Astrocyte (in vitro differentiated cells and primary cell): ENCODE data around the gene CRIM1. TPM values are rescaled to one million over a fixed set of nuclear protein-coding genes. Genes with fewer than 3 reads are reported as not detected.

Source experiments
- DNase-seq: peaks from one replicate; pipeline ENCODE4 v3.0.0-alpha.2; 2010; ENCODE audit warnings: low read depth
- FAIRE-seq: peaks from 2 replicates; lab custom pipeline; 2011; peaks lifted over from hg19 to GRCh38; lab: Jason Lieb, UNC
- H2AFZ ChIP-seq: 2 replicates; pipeline ENCODE4 v1.6.0; 2012; ENCODE audit warnings: low read depth, low read length, inconsistent platforms
- H3K27ac ChIP-seq: 2 replicates; pipeline ENCODE4 v1.5.1; 2011; ENCODE audit warnings: low read depth, low read length, inconsistent platforms
- H3K27me3 ChIP-seq: 2 replicates; pipeline ENCODE4 v1.6.0; 2011; ENCODE audit warnings: low read length, inconsistent platforms; ENCODE audit not compliant: insufficient read depth
- H3K36me3 ChIP-seq: 2 replicates; pipeline ENCODE4 v1.5.1; 2011; ENCODE audit warnings: low read length, inconsistent platforms; ENCODE audit not compliant: insufficient read depth
- H3K4me1 ChIP-seq: 2 replicates; pipeline ENCODE4 v1.5.1; 2011; ENCODE audit warnings: low read length, inconsistent platforms; ENCODE audit not compliant: insufficient read depth
- H3K4me2 ChIP-seq: 2 replicates; pipeline ENCODE4 v1.6.0; 2012; ENCODE audit warnings: low read length, inconsistent platforms
- H3K4me3 ChIP-seq: 2 replicates; pipeline ENCODE4 v1.5.1; 2011; ENCODE audit warnings: low read depth, mild to moderate bottlenecking, low read length, inconsistent platforms; ENCODE audit not compliant: insufficient read depth
- H3K79me2 ChIP-seq: 2 replicates; pipeline ENCODE4 v1.6.0; 2012; ENCODE audit warnings: mild to moderate bottlenecking, low read length, inconsistent platforms; ENCODE audit not compliant: insufficient read depth
- H3K9ac ChIP-seq: 2 replicates; pipeline ENCODE4 v1.6.0; 2012; ENCODE audit warnings: mild to moderate bottlenecking, low read length, inconsistent platforms
- H3K9me3 ChIP-seq: 2 replicates; pipeline ENCODE4 v1.5.1; 2012; ENCODE audit warnings: low read depth, mild to moderate bottlenecking, low read length, inconsistent platforms; ENCODE audit not compliant: insufficient read depth
- H4K20me1 ChIP-seq: 2 replicates; pipeline ENCODE4 v1.6.0; 2012; ENCODE audit warnings: low read length, inconsistent platforms; ENCODE audit not compliant: insufficient read depth
- H3K27ac Mint-ChIP-seq: one replicate; pipeline ENCODE4 v1.8.0; 2021; ENCODE audit warnings: mild to moderate bottlenecking, mixed read lengths; ENCODE audit not compliant: unreplicated experiment
- H3K27me3 Mint-ChIP-seq: one replicate; pipeline ENCODE4 v1.8.0; 2021; ENCODE audit warnings: low read depth, mixed read lengths; ENCODE audit not compliant: unreplicated experiment
- H3K36me3 Mint-ChIP-seq: one replicate; pipeline ENCODE4 v1.8.0; 2021; ENCODE audit warnings: low read depth, mixed read lengths; ENCODE audit not compliant: unreplicated experiment
- H3K4me1 Mint-ChIP-seq: one replicate; pipeline ENCODE4 v1.8.0; 2021; ENCODE audit warnings: low read depth, mixed read lengths; ENCODE audit not compliant: unreplicated experiment
- H3K4me3 Mint-ChIP-seq: one replicate; pipeline ENCODE4 v1.8.0; 2021; ENCODE audit warnings: mild to moderate bottlenecking, moderate library complexity, mixed read lengths; ENCODE audit not compliant: unreplicated experiment
- H3K9me3 Mint-ChIP-seq: one replicate; pipeline ENCODE4 v1.8.0; 2021; ENCODE audit warnings: mild to moderate bottlenecking, mixed read lengths; ENCODE audit not compliant: unreplicated experiment
- CTCF ChIP-seq: IDR thresholded peaks from 2 replicates; pipeline ENCODE4 v1.5.1; 2011; ENCODE audit warnings: low read depth, mild to moderate bottlenecking, inconsistent platforms, low read length, moderate library complexity; ENCODE audit not compliant: insufficient read depth
- EZH2 ChIP-seq: IDR thresholded peaks from 2 replicates; pipeline ENCODE4 v1.6.1; 2012; ENCODE audit warnings: mild to moderate bottlenecking, low read length, inconsistent platforms; ENCODE audit not compliant: insufficient read depth
- total RNA-seq: library from RNA; stranded (reverse); gene quantifications from 2 replicates; pipeline ENCODE4 v1.2.1, GENCODE V29; 2021

The CRIM1 gene
- total RNA-seq, 1 donor from 2014 or later: 180 TPM

DNA sequence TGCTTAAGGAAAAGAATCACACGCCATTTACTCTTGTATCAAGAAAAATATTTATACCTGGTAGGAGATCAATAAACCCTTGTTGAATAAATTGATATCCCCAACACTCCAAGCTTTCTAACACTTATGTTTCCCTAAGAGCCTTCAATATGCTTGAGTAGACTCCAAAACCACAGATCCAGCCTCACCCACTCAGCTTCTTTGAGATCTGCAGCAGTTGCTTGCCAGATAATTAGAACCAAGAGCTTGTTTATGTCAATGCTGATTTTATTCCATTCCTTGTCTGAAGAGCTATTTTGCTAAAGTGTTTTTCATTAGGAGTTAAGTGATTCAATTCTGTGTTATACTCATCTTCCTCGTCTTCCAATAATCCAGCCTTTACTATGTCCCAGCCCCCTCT is 26.3 kb upstream of the CRIM1 start:
- Mint-ChIP-seq H3K27ac (peak overlapping the region; percentile 64), H3K4me1 (peaks cover 13% of the 10 kb centered on the region), H3K36me3 (no peaks in the 10 kb centered on the region), H3K27me3 (no peaks in the 10 kb centered on the region), H3K4me3 (no peak overlapping the region), H3K9me3 (no peaks in the 10 kb centered on the region)
- no peaks in the 10 kb centered on the region for H4K20me1 ChIP-seq
- no peak overlapping the region for H2AFZ ChIP-seq
- DNase-seq (peak; percentile 68), FAIRE-seq (peak; percentile 37)
- TF ChIP-seq CTCF: no peak
- TF ChIP-seq EZH2: no peak
- peaks cover 14% of the 10 kb centered on the region for H3K4me1 ChIP-seq
- no peaks in the 10 kb centered on the region for H3K9me3 ChIP-seq
- H3K9ac ChIP-seq: peak overlapping the region; percentile 32
- H3K36me3 ChIP-seq: no peaks in the 10 kb centered on the region
- no peak overlapping the region for H3K4me3 ChIP-seq
- no peaks in the 10 kb centered on the region for H3K27me3 ChIP-seq
- peak overlapping the region; percentile 59 for H3K4me2 ChIP-seq
- no peaks in the 10 kb centered on the region for H3K79me2 ChIP-seq
- peak overlapping the region; percentile 61 for H3K27ac ChIP-seq

- Histone ChIP-seq H3K27ac (peak overlapping the region; percentile 61), H2AFZ (no peak overlapping the region), H3K36me3 (no peaks in the 10 kb centered on the region), H4K20me1 (no peaks in the 10 kb centered on the region), H3K4me3 (no peak overlapping the region), H3K79me2 (no peaks in the 10 kb centered on the region), H3K9ac (peak overlapping the region; percentile 32), H3K9me3 (no peaks in the 10 kb centered on the region), H3K4me2 (peak overlapping the region; percentile 59), H3K4me1 (peaks cover 14% of the 10 kb centered on the region), H3K27me3 (no peaks in the 10 kb centered on the region)
- Mint-ChIP-seq H3K4me3 (no peak overlapping the region), H3K9me3 (no peaks in the 10 kb centered on the region), H3K4me1 (peaks cover 13% of the 10 kb centered on the region), H3K36me3 (no peaks in the 10 kb centered on the region), H3K27me3 (no peaks in the 10 kb centered on the region), H3K27ac (peak overlapping the region; percentile 66)
- TF ChIP-seq CTCF: no peak
- no peak for TF ChIP-seq EZH2
- DNase-seq (peak; percentile 83), FAIRE-seq (peak; percentile 66)
These were observed 25.7 kb upstream of the CRIM1 start for GRCh38 chr2:36329746-36330472.
